Femur (tissue), 1 donor: ENCODE measurements around the gene DHRS4L2.
"Not testable (repeated sequence)": the region's sequence is repeated elsewhere in the genome, so short reads cannot be mapped to it uniquely, and the experiment has no call there.

Experiments used
- DNase-seq: peaks from one replicate; pipeline ENCODE4 v3.0.0-alpha.2; 2017

Gene DHRS4L2

DNA sequence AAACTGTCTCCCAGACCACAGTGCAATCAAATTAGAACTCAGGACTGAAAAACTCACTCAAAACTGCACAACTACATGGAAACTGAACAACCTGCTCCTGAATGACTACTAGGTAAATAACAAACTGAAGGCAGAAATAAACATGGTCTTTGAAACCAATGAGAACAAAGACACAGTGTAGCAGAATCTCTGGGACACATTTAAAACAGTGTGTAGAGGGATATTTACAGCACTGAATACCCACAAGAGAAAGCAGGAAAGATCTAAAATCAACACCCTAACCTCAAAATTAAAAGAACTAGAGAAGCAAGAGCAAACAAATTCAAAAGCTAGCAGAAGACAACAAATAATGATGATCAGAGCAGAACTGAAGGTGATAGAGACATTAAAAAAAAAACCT is 14.7 kb upstream of the DHRS4L2 start:
- not testable (repeated sequence) for DNase-seq

DNA sequence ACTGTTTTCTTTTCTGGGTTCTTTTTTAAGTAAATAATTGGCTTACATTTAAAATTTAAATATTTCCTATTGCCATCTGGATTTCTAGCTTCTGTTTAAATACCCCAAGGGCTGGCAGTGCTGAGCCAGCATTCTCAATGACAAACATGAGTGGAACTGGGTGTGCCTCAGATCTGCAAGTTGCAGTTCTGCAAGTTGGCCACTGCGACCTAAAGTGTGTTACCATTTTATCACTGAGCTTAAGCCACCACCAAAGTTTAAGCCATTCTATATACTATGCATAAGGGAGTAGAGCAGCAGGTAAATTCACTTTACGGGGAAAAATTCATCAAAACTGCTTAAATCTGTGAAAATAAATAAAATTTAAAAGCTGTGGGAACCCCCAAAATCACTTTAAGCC is 11.5 kb upstream of the DHRS4L2 start:
- not testable (repeated sequence) for DNase-seq

DNA sequence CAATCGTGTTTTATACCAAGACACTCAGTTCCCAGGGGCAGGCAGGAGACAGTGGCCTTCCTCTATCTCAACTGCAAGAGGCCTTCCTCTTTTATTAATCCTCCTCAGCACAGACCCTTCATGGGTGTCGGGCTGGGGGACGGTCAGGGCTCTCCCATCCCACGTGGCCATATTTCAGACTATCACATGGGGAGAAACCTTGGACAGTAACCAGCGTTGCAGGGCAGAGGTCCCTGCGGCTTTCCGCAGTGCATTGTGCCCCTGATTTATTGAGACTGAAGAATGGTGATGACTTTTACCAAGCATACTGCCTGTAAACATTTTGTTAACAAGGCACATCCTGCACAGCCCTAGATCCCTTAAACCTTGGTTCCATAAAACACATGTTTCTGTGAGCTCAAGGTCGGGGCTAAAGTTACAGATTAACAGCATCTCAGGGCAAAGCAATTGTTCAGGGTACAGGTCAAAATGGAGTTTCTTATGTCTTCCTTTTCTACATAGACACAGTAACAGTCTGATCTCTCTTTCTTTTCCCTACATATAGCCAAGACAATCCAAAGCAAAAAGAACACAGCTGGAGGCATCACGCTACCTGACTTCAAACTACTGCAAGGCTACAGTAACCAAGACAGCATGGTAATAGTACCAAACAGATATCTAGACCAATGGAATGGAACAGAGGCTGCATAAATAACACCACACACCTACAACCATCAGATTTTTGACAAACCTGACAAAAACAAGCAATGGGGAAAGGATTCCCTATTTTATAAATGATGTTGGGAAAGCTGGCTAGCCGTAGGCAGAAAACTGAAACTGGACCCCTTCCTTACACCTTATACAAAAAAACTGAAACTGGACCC is 6.5 kb upstream of the DHRS4L2 start:
- not testable (repeated sequence) for DNase-seq

DNA sequence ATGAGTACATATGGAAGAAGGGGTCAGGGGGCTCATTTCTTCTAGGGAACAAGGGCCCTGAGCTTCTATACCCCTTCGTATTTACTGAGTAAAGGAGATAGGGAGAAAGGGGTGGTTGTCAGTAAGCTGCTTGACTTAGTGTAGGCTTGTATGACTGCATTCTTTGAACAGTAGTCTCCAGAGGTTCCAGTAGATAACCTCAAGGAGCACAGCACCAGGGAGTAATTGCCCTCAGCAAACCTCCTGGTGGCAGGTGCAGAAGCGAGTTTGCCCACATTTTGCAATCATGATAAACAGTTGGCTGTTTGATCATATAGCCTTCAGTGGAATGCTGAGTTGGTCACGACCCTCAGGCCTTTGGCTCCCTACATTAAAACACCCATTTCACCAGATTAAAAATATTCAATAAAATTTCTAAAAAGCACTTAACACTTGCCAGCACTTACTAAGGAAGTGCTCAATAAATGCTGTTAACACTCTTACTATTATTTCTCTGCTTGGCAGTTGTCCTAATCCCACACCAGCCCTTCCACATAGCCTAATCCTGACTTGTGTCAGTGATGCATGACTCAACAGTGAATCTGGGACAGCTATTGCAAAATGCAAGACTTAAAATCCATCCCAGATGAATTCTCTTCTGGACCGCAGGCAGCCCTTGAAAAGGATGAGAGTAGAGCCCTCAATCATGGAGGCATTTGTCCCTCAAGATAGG is 3.7 kb upstream of the DHRS4L2 start:
- no peak for DNase-seq

DNA sequence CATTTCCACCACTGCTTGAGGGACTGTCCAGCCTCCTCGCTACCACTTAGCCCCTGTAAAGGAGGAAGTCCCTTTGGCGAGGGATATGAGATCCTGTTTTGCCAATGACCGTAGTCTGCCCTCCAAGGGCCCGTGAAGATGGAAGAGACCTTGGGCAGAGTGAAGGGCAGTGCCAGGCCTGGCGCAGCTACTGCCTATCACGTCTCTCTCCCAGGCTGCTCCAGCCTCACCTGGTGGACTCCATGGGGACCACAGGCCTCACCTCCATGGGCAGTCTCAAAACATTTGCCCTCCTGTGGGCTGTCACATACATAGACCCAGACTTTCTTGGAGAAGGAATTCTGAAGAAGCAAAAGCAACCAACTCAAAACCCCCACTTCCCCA is 514 bp upstream of the DHRS4L2 start:
- DNase-seq, result not testable (repeated sequence)

DNA sequence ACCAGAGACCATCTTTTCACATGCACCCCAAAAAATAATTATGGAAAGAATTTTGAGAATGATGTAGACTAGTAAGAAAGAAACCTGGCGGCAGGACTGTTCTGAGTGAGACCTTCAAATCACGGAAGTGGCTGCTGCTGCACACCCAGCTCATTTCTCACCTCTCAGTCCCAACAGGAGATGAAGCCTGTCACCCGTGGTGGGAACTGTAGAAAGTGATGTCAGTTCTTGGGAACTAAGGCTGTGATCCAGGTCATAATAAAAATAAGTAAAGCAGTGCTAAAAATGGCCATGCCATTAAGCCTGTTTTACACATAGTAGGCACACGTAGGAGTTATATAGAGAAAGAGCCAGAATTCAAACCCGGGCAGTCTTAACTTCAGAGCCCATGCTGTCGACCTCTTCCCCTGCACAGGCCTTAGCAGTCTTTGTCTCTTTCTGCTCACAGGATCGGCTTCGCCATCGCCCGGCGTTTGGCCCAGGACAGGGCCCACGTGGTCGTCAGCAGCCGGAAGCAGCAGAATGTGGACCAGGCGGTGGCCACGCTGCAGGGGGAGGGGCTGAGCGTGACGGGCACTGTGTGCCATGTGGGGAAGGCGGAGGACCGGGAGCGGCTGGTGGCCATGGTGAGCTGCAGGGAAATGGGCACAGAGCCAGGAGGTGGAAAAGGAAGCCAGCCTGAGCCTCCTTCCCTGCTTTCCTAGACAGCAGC is 1.2 kb downstream of the DHRS4L2 start:
- DNase-seq, result peak; percentile 35

DNA sequence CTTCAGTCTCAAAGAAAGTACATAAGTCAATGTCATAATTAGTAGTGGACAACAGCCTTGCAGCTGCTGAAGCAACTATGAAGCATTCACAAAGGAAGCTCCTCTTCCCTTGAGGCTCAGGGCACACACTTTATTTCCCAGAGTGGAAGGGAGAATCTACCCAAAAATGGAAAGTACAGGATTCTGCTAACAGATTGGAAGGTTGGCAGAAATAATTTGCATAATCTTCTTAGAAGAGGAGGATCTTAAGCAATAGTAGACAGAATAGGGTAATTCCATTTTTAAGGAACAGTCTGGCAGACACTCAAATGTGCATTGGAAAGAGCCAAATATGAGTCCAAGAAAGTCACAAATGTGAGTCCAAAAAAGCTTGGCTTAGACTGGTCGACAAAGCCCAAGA is 2.2 kb downstream of the DHRS4L2 start:
- not testable (repeated sequence) for DNase-seq

DNA sequence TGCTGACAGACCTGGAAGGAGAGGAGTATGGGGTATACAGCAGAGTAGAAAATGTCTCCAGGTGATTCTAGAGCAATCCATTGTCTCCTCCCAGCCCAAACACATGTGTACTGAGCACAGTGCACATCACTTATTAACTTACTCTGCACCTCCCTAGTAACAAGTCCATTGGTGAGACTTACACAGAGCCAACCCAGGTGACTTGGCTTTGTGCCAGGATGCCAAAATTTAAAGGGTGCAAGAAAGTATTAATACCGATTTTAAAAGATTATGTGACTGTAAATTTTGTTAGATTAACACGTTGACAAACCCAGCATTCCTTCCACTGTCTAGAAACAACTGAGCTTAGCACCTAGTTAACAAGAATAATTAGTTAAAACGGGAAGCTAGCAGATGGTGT is 4.3 kb downstream of the DHRS4L2 start:
- DNase-seq, result not testable (repeated sequence)

DNA sequence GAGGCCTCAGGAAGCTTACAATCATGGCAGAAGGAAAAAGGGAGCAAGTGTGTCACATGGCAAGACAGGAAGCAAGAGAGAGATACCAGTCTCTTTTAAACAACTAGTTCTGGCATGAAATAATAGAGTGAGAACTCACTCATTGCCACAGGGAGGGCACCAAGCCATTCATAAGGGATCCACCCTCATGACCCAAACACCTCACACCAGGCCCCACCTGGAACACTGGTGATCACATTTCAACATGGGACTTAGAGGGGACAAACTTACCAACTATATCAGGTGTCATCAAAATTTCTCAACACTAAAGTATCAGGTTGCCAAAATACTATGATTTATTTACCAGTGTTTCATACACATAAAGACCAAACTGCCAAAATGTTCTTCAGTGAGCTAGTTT is 7.3 kb downstream of the DHRS4L2 start:
- DNase-seq, result not testable (repeated sequence)

DNA sequence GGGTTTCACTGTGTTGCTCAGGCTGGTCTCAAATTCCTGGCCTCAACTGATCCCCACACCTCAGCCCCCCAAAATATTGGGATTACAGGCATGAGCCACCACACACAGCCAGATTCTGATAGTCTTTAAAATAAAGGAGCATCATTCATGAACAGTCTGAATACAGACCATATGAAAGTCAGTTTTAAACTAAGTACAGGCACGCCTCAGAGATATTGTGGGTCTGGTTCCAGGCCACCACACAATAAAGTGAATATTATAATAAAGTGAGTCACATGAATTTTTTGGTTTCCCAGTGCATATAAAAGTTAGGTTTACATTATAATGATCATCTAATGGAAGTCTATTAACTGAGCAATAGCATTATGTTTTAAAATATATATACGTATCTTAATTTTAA is 8.1 kb downstream of the DHRS4L2 start:
- not testable (repeated sequence) for DNase-seq

DNA sequence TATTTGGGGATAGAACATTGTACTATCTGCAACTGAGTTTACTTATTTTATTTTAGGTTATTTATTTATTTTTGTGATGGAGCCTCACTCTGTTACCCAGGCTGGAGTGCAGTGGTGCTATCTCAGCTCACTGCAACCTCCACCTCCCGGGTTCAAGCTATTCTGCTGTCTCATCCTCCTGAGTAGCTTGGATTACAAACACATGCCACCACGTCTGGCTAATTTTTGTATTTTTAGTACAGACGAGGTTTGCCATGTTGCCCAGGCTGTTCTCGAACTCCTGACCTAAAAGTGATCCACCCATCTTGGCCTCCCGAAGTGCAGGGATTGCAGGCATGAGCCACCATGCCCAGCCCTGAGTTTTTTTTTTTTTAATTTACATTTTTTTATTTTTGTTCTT is 10.9 kb downstream of the DHRS4L2 start:
- DNase-seq, result not testable (repeated sequence)

DNA sequence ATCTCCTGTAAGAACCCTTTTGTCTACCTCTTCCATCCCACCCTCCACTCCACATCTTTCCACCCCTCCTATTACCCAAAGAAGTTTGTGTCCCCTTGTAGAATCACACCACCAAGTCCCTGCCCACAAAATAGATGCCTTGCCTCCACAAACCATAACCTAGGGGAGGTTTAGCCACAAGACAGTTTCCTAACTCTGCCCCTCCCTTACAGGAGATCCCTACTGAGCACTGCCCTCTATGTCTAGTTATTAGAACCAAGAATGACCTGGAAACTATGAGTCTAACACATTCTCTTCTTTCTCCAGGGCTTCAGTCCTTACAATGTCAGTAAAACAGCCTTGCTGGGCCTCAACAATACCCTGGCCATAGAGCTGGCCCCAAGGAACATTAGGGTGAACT is 12.3 kb downstream of the DHRS4L2 start:
- DNase-seq, result not testable (repeated sequence)

DNA sequence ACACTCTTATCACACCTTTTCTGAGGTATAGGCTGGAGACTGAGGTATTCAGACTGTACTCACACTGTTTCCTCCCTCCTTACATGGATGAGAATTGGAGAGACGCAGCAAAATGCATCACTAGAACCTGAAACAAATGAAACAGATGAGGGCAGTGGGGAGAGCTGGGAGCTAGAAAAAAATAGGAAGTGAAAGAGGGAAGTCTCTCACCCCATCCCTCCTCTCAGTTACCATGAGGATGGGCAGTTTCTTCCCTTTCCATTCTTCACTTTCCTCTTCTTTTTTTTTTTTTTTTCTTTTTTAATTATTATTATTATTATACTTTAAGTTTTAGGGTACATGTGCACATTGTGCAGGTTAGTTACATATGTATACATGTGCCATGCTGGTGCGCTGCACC is 12.9 kb downstream of the DHRS4L2 start:
- not testable (repeated sequence) for DNase-seq

DNA sequence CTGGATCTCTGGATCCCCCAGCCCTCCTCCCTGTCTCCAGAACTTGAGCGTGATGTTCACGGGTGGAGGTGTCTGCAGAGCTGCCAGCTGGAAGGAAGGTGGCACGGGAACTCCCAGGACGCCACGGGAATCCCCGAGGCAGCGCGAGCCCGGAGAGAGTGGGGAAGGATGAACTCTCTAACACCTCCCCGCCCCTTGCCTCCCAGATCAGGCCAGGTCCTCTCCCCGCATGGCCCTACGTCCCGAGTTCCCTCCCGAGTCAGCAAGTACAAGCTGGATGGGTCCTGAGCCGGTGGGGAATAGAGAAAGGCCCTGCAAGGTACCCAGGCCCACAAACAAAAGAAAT is 17.7 kb downstream of the DHRS4L2 start:
- DNase-seq, result not testable (repeated sequence)

DNA sequence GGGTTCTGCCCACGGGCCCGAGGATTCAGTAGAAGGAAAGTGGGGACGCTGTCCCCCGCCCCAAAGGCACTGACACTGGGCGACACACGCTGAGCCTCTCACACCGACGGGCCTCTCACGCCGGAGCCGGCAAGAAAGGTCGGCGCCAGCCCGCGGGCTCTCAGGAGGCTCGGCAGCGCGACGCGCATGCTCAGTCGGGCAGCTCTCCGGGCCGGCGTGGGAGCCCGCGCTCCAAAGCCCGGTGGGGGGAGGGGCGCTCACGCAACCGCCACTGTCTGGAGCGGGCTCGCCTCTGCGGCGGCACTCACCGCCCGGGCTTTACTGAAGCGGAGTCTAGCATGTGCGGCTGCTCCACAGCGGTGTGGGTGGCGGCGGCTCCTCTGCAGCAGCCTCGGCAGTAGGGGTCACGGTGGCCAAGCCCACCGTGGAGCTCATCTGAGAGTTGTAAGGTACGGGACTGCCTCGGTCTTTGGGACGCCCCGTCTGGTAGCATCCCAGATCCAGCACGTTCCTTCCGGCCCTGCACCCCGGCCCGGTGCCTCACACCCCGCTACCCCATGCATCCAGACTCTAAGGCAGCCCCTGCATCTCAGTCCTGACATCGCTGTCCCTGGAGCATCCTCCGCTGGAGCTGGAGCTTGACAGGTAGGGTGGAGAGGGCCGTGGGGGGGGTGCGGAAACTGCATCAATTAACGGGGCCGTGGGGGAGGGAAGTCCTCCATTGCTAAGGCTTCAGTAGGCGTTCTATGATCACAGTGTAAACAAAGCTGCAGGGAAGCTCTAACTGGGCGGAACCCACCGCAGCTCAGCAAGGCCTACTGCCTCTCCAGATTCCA is 18.3 kb downstream of the DHRS4L2 start:
- DNase-seq, result peak; percentile 59

DNA sequence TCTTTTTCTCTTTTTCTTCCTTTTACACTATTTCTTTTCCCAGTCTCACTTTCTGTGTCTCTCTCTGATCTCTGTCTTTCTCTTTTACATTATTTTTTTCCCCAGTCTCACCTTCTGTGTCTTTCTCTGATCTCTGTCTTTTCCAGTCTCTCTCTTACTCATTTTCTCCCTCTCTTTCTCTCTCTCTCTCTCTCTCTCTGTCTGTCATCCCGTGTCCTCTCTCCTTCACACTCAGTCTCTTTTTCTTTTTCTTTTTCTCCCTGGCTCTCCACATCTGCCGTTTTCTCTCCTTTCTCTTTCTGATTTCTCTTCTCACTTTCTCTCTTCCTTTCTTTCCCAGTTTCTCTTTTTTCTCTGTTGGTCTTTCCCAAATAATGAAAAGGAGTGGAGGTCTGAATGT is 22.3 kb downstream of the DHRS4L2 start:
- no peak for DNase-seq

DNA sequence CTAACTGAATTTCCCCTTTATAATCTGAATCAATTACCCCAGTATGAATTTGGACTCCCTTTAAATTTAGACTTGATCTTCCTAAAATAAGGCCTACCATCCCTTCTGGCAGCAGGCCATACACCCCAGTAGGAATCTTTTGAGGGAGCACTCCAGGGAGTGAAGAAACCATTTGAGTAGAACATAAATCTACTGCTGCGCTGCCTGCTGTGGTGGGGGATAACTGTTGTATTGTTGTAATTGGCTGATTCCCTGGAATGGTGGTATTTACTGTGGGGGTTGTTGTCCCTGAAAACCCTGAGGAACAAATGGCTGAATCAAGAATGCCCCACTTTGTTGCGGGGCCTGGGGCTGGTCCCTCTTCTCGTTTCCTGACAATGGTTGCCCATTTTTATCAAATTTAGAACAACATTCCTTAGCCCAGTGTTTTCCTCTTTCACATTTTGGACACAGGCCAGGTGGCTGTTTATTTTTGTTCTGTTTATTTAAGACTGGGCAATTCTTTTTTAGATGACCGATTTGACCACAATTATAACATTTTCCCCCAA is 24.1 kb downstream of the DHRS4L2 start:
- not testable (repeated sequence) for DNase-seq

DNA sequence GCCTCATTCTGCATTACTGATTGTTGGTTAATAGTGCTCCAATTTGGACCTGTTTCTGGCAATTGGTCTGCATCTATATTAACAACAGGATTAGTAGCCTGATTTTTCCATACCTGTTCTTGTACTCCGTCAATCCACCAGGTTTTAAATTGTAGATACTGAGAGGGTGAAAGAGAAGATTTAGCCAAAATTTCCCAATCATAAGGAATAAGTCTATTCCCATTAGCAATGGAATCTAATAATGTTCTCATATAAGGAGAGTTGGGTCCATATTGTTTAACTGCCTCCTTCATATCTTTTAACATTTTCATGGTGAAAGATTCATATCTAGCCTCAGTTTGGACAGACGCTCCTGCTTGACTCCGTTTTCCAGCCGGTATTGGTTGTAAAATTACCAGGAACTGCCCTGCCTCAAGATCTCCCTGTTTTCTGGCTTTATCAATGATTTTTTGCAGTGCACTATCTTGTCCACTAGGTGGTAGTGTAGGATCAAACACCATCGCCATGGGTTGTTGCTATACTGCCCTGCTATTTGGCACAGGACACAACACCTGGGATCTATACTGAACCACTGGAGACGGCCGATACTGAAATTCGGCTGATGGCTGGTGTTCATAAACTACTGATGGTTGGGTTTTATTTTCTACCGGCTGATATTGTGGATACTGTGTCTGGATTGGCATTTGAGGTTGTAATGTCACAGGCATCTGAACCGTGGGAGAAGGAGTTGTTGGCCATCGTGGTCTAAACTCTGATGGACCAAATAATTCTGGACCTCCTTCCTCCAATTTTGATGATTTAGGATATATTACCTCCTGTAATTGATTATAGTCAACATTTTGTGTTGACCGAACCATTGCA is 25.2 kb downstream of the DHRS4L2 start:
- peak; percentile 67 for DNase-seq

DNA sequence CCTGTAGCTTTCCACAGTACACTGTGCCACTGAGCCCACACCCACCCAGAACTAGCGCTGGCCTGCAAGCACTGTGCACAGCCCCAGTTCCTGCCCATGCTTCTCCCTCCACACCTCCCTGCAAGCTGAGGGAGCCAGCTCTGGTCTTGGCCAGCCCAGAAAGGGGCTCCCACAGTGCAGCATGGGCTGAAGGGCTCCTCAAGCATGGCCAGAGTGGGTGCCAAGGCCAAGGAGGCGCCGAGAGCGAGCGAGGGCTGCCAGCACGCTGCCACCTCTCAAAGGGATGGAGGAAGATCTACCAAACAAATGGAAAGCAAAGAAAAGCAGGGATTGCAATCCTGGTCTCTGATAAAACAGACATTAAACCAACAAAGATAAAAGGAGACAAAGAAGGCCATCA is 27.0 kb downstream of the DHRS4L2 start:
- DNase-seq, result not testable (repeated sequence)

DNA sequence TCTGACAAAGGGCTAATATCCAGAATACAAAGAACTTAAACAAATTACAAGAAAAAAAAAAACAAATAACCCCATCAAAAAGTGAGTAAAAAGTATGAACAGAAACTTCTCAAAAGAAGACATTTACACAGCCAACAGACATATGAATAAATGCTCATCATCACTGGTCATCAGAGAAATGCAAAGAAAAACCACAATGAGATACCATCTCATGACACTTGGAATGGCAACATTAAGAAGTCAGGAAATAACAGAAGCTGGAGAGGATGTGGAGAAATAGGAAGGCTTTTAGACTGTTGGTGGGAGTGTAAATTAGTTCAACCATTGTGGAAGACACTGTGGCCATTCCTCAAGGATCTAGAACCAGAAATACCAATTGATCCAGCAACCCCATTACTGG is 30.2 kb downstream of the DHRS4L2 start:
- DNase-seq, result not testable (repeated sequence)

DNA sequence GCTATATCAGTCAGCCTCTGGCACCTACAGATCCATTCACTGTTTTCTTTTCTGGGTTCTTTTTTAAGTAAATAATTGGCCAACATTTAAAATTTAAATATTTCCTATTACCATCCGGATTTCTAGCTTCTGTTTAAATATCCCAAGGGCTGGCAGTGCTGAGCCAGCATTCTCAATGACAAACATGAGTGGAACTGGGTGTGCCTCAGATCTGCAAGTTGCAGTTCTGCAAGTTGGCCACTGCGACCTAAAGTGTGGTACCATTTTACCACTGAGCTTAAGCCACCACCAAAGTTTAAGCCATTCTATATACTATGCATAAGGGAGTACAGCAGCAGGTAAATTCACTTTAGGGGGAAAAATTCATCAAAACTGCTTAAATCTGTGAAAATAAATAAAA is 31.2 kb downstream of the DHRS4L2 start:
- not testable (repeated sequence) for DNase-seq
